Cerebellar cortex (tissue), 1 donor: Measurements from ENCODE around the gene SRGAP3.
"Not testable (repeated sequence)": the region's sequence is repeated elsewhere in the genome, so short reads cannot be mapped to it uniquely, and the experiment has no call there.

Source experiments
- DNase-seq: peaks from one replicate; pipeline ENCODE4 v3.0.0-alpha.2; 2015; ENCODE audit warnings: low spot score

Gene SRGAP3

GRCh38 chr3:9249273-9250192, at the start of gene SRGAP3:
Gene SRGAP3 (minus strand): TSS chr3:9249646. CDS start chr3:9248951, 695 bp downstream.
- DNase-seq = peak; percentile 99

- DNase-seq = no peak
These were observed 48.8 kb upstream of the SRGAP3 start for GRCh38 chr3:9298236-9298635.

- DNase-seq = no peak
These were observed 46.8 kb upstream of the SRGAP3 start for GRCh38 chr3:9296241-9296640.

GRCh38 chr3:9295007-9295406, 45.6 kb upstream of the SRGAP3 start:
- no peak for DNase-seq

DNA sequence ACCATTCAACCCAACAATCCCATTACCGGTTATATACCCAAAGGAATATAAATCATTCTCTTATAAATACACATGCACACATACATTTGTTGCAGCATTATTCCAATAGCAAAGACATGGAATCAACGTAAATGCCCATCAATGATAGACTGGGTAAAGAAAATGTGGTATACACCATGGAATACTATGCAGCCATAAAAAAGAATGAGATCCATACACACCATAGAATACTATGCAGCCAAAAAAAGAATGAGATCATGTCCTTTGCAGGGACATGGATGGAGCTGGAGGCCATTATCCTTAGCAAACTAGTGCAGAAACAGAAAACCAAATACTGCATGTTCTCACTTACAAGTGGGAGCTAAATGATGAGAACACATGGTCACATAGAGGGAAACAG, 44.5 kb upstream of the SRGAP3 start:
- DNase-seq = not testable (repeated sequence)

DNA sequence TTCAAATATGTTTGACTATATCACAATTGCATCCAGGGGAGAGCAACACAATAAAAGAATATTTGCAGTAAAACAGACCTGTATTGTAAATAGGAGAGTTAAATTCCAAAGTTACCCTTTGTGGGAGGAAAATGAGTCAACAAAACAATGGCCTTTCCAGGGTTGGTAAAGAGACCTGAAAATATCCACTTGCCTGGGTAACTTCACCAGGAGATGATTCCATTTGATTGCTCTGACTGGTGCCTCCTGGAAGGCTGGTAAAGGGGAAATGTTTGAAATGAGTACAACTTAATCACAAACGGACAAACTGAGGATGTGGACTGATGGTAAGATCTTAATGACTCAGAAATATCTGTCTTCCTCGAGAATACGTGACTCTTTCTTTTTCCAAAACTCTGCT, 43.6 kb upstream of the SRGAP3 start:
- no peak for DNase-seq

- DNase-seq = no peak
These were observed 43.1 kb upstream of the SRGAP3 start for GRCh38 chr3:9292516-9292915.

DNA sequence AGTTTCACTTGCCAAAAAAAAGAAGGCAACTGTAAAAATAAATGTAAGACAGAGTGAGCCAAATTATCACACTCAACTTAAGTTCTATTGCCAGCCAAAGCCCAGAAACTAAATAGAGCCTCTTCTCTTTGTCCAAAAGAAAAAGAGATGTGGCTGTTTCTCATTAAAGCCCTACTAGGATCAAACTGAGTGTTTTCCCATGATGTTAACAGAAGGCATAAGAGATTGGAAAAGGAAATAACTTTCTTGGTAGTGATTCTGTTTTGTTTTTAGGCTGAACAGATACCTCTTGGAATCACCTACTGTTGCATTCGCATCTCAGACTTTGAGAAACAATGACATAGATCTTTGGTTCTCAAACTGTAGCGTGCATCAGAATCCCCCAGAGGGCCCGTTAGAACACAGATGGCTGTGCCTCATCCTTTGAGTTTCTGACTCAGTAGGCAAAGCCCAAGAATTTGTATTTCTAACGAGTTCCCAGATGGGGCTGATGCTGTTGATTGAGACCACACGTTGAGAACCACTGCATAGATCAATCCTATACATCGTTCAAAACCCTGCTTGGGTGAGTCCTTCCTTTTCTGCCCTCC, 42.5 kb upstream of the SRGAP3 start:
- DNase-seq = no peak

DNA sequence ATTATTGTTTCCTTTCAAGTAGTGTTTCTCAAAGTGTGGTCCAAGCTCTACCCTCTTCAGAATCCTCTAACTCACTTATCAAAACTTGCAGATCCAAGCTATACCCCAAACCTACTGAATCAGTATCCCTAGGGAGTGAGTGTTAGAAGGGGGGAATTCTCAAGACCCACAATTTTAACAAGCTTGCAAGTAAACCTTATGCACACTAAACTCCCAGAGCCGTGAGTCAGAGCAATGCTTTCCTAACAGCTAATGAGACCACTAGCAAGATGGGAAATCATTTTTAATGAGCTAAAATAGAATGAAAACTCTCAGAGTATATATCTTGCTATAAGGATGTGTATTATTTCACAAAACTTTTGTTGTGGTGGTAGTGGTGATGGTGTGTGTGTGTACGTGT, 41.1 kb upstream of the SRGAP3 start:
- DNase-seq = no peak

DNA sequence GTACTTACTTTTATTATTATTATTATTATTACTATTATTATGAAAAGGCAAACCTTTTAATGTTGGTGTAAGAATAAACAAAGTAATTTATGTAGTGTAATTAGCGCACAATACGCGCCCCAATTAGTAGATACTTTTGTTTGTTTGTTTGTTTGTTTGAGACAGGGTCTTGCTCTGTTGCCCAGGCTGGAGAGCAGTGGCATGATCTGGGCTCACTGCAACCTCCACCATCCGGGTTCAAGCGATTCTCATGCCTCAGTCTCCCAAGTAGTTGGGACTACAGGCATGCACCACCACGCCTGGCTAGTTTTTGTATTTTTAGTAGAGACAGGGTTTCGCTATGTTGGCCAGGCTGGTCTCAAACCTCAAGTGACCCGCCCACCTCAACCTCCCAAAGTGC, 32.1 kb upstream of the SRGAP3 start:
- not testable (repeated sequence) for DNase-seq

- peak; percentile 53 for DNase-seq
These were observed 31.2 kb upstream of the SRGAP3 start for GRCh38 chr3:9280451-9281219.

DNA sequence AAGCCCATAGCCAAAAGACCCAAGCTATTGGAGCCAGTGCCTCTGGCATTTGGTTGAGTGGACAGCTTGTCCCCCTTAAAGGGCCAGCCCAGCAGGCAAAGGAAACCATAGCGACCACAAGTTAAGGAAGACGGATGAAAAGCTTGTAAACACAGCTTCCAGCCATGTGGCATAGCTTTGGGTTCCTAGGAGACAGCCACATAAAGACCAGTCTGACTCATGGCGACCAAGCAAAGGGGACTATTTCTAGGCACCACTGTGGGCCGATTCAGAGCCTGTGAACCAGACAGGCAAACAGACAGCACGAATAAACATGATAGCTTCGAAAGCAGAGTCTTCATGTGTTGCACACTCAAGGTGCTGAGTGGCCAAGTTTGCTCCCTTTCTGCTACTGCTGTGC, 30.5 kb upstream of the SRGAP3 start:
- peak; percentile 58 for DNase-seq

- DNase-seq = peak; percentile 70
These were observed 29.1 kb upstream of the SRGAP3 start for GRCh38 chr3:9278498-9278897.

DNA sequence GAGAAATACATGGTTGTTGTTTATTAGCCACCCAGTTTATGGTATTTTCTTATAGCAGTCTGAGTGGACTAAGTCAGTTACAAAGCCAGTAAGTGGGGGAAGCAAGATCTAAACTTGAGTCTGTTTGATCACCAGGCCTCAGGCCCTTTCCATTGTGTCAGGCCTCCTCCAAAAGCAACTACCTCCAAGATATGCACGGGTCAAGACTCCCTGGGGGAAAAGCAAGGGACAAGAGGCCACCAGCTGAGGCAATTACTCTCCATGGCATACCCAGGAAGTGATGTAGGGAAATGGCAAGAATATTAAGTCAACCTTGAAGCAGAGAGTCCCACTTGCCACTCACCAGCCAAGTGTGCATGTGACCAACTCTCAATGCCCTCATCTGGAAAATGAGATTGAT, 28.6 kb upstream of the SRGAP3 start:
- DNase-seq = no peak

GRCh38 chr3:9276761-9277370, 27.4 kb upstream of the SRGAP3 start:
- no peak for DNase-seq

DNA sequence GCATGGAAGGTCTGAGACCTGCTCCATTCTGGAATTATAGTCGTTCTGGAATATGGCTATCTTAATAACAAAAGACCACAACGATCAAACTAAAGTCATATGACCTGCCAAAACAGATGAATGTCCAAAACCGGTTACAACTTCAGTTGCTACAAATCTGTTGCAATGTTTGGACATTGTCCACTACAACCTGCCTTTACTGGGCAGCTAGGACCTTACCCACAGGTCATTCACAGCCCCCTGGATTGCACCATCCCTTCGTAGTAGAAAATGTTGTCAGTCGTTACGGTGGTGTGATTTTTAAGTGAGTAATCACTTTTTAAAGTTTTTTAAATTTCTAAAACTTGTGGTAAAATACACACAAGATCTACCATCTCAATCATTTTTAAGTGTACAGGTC, 22.5 kb upstream of the SRGAP3 start:
- no peak for DNase-seq

DNA sequence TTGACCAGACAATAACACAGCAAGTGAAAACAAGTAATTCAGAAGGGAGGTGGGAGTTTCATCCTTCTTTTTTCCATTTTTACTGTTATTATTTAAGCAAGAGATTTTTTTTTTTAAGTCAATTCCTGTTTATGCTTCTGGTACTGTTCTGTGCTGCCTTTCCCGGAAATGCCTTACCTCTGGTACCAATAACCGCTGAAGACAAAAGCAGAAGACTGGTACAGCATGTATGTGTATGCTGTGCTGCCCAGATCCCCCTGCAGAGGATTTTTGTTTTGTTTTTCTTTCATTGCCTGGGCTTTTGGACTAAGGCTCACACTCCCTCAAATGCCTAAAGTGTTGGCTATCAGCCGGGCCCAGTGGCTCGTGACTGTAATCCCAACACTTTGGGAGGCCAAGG, 21.3 kb upstream of the SRGAP3 start:
- DNase-seq = no peak

GRCh38 chr3:9266716-9267115, 17.3 kb upstream of the SRGAP3 start:
- DNase-seq = no peak

GRCh38 chr3:9260305-9260704, 10.9 kb upstream of the SRGAP3 start:
- DNase-seq = no peak

- no peak for DNase-seq
These were observed 7.6 kb upstream of the SRGAP3 start for GRCh38 chr3:9257092-9257491.

DNA sequence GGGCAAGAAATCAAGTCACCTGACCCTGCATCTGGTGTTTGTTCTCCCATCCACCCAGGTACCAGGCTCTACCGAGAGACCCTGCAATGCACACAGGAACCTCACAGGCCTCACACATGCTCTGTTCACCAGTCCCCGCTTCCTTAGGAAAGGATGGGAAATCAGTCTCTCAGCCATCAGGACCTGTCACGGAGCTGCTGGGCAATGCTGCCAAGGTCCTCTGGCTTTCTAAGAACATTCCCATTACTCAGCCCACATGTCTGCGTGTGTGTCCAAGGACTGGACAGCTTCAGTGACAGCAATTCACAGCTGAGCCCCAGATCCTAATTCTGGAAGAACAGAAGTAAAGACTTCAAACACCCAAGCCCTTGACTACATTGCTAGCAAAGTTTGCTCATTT, 6.5 kb upstream of the SRGAP3 start:
- DNase-seq = peak; percentile 63

DNA sequence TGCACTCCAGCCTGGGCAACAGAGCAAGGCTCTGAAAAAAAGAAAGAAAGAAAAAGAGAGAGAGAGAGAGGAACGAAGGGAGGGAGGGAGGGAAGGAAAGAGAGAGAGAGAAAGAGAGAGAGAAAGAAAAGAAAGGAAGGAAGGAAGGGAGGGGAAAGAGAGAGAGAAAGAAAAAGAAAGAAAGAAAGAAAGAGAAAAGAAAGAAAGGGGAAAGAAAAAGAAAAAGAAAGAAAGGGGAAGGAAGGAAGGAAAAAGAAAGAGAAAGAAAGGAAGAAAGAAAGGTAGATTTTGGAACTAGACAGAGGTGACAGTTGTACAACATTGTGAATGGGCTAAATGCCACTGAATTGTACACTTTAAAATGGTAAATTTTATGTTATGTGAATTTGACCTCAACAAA, 5.3 kb upstream of the SRGAP3 start:
- DNase-seq = no peak
